Thyroid gland (tissue), 4 donors: ENCODE results near the gene KCNIP4. TPM values are rescaled to one million over a fixed set of nuclear protein-coding genes. Genes with fewer than 3 reads are reported as not detected.

ENCODE experiments used
- DNase-seq, 2 donors: peaks; one replicate each; pipeline ENCODE4 v3.0.0-alpha.2; 2019
- H3K27ac ChIP-seq, 3 donors: fragments of 200-600 bp; sonication (generic); 1 replicate in 2 of 3; 2 replicates in 1 of 3; pipeline ENCODE4 v1.5.1; 2016 to 2019; ENCODE audit warnings: mild to moderate bottlenecking in 1 of 3, moderate library complexity in 1 of 3
- H3K27me3 ChIP-seq: fragments of 200-600 bp; sonication (generic); one replicate; pipeline ENCODE4 v1.5.1; 2019
- H3K36me3 ChIP-seq, 2 donors: fragments of 200-600 bp; sonication (generic); one replicate each; pipeline ENCODE4 v1.5.1; 2016 to 2019
- H3K4me1 ChIP-seq, 2 donors: fragments of 200-600 bp; sonication (generic); one replicate each; pipeline ENCODE4 v1.5.1; 2017 to 2019
- H3K4me3 ChIP-seq, 3 donors: fragments of 200-600 bp; sonication (generic); replicated peaks in 1 of 3; 1 replicate in 2 of 3; 2 replicates in 1 of 3; pipeline ENCODE4 v1.5.1; 2016; ENCODE audit warnings: mild to moderate bottlenecking in 1 of 3
- H3K9me3 ChIP-seq: fragments of 200-600 bp; sonication (generic); one replicate; pipeline ENCODE4 v1.5.1; 2017
- POLR2A ChIP-seq, 2 donors: fragments of 450-650 bp; IDR thresholded peaks; one replicate each; pipeline ENCODE4 v1.6.1; 2017; ENCODE audit warnings: antibody characterized with exemption in 2 of 2, mild to moderate bottlenecking in 2 of 2, moderate library complexity in 1 of 2
- WGBS, 2 donors: methylation state at CpG; one replicate each; pipeline ENCODE4 v1.1.5; 2017; 5-methylcytosine and 5-hydroxymethylcytosine counted together
- intact Hi-C: fragments of 100-400 bp; cut with DNase I; formaldehyde crosslinking; loops from one replicate; pipeline ENCODE4 v1.15.1; 2023
- total RNA-seq, 4 donors: library from RNA; depleted of rRNA; stranded (reverse); fragments of >200 nt; gene quantifications; one replicate each; pipeline ENCODE4 v1.2.3, GENCODE V29; 2016
- TF ChIP-seq, protein P1 (sequence below), 6 experiments: fragments of 200-600 bp in 3 of 6; fragments of 450-650 bp in 3 of 6; sonication (generic) in 3 of 6; IDR thresholded peaks; one replicate each; pipeline ENCODE4 v1.5.1; 2016 to 2019; ENCODE audit warnings: antibody characterized with exemption in 6 of 6, mild to moderate bottlenecking in 2 of 6, inconsistent platforms in 1 of 6, moderate library complexity in 1 of 6

Gene KCNIP4
- total RNA-seq, 4 donors from 2014 or later = 2.0 to 6.6 (median 4.4) TPM

- H3K4me1 ChIP-seq = no peaks in the 10 kb centered on the region
- H3K36me3 ChIP-seq = no peaks in the 10 kb centered on the region
- no peak overlapping the region for H3K4me3 ChIP-seq
- TF ChIP-seq POLR2A (IDR thresholded peaks at IDR 0.05) = no peak
- TF ChIP-seq, protein P1, sequence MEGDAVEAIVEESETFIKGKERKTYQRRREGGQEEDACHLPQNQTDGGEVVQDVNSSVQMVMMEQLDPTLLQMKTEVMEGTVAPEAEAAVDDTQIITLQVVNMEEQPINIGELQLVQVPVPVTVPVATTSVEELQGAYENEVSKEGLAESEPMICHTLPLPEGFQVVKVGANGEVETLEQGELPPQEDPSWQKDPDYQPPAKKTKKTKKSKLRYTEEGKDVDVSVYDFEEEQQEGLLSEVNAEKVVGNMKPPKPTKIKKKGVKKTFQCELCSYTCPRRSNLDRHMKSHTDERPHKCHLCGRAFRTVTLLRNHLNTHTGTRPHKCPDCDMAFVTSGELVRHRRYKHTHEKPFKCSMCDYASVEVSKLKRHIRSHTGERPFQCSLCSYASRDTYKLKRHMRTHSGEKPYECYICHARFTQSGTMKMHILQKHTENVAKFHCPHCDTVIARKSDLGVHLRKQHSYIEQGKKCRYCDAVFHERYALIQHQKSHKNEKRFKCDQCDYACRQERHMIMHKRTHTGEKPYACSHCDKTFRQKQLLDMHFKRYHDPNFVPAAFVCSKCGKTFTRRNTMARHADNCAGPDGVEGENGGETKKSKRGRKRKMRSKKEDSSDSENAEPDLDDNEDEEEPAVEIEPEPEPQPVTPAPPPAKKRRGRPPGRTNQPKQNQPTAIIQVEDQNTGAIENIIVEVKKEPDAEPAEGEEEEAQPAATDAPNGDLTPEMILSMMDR (IDR thresholded peaks at IDR 0.05) = no peak
- intact Hi-C loops = no loop called here
- H3K27me3 ChIP-seq = no peaks in the 10 kb centered on the region
- no peak for DNase-seq
- no peaks in the 10 kb centered on the region for H3K9me3 ChIP-seq
- WGBS, 2 donors = 92 to 93% methylated on average over 3 of the region's 3 CpGs
- H3K27ac ChIP-seq = no peak overlapping the region
Measured at GRCh38 chr4:21327976-21328700, 620.4 kb downstream of the KCNIP4 start.

DNA sequence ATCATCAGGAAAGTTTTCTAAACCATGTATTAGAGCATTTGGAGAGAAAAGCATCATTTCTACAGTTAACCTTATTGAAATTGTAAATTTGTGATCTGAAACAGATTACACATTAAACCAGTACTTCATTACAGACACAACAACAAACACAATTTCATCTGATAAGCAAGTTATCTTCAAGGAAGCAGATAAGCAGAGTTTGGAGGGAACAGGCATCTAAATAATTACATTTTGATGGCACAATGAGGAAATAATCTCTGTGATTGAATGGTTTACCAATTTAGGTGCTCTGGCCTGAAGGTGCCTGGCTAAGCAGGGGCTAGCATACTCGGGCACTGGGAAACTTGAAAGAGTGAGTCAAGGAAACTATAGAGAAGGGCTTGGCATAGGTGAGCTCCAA lies 628.5 kb downstream of the KCNIP4 start:
- H3K4me3 ChIP-seq = no peak overlapping the region
- H3K36me3 ChIP-seq = no peaks in the 10 kb centered on the region
- no peak for DNase-seq
- TF ChIP-seq POLR2A (IDR thresholded peaks at IDR 0.05) = no peak
- TF ChIP-seq, protein P1 (IDR thresholded peaks at IDR 0.05) = no peak
- intact Hi-C loops = no loop called here
- no peaks in the 10 kb centered on the region for H3K27me3 ChIP-seq
- no peaks in the 10 kb centered on the region for H3K4me1 ChIP-seq
- H3K27ac ChIP-seq = no peak overlapping the region
- WGBS, 2 donors = 86 to 91% methylated on average over 1 of the region's 1 CpG
- no peaks in the 10 kb centered on the region for H3K9me3 ChIP-seq

GRCh38 chr4:21307709-21308108 lies 640.9 kb downstream of the KCNIP4 start:
- Histone ChIP-seq H3K27ac (peak overlapping the region; percentile 62 to 87 (median 82)), H3K4me3 (no peak overlapping the region), H3K9me3 (no peaks in the 10 kb centered on the region), H3K4me1 (peaks cover 18% of the 10 kb centered on the region in 2 donors), H3K27me3 (no peaks in the 10 kb centered on the region), H3K36me3 (no peaks in the 10 kb centered on the region)
- DNase-seq = peak; percentile 72 to 73
- intact Hi-C loops = no loop called here
- TF ChIP-seq, protein P1 (IDR thresholded peaks at IDR 0.05) = no peak
- peak in 1 of 2 donors; percentile 74 for TF ChIP-seq POLR2A (IDR thresholded peaks at IDR 0.05)
- 19 to 25% methylated on average over 3 of the region's 3 CpGs for WGBS, 2 donors

DNA sequence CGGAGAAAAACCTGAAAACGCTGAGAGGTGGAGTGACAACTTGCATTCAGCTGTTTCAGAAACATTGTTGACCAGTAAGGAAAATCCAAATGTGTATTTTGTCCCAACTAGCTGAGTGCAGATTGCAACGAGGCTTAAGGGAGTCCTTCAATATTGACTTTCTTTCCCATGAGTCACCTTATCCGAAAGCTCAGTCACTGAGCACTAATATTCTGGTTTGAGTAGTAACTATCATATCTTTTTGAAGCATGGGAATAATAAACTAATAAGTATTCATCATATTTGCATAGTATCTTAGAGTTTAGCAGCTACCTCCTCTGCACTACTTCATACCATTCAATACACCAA lies 644.1 kb downstream of the KCNIP4 start:
- DNase-seq = no peak
- WGBS, 2 donors = 1 to 8% methylated on average over 4 of the region's 4 CpGs
- Histone ChIP-seq H3K27me3 (no peaks in the 10 kb centered on the region), H3K27ac (peak overlapping the region; percentile 49 to 73 (median 64)), H3K9me3 (no peaks in the 10 kb centered on the region), H3K36me3 (no peaks in the 10 kb centered on the region), H3K4me1 (peaks cover 18 to 27% of the 10 kb centered on the region in 2 donors), H3K4me3 (peak overlapping the region in 2 of 3 donors; percentile 28 to 30)
- TF ChIP-seq POLR2A (IDR thresholded peaks at IDR 0.05) = peak in 1 of 2 donors; percentile 5
- TF ChIP-seq, protein P1 (IDR thresholded peaks at IDR 0.05) = no peak
- intact Hi-C loops = no loop called here

GRCh38 chr4:21290562-21290961 lies 658.0 kb downstream of the KCNIP4 start:
- no peaks in the 10 kb centered on the region for H3K9me3 ChIP-seq
- H3K4me3 ChIP-seq = no peak overlapping the region
- H3K4me1 ChIP-seq = no peaks in the 10 kb centered on the region
- no peak overlapping the region for H3K27ac ChIP-seq
- DNase-seq = no peak
- no peaks in the 10 kb centered on the region for H3K36me3 ChIP-seq
- H3K27me3 ChIP-seq = no peaks in the 10 kb centered on the region
- TF ChIP-seq POLR2A (IDR thresholded peaks at IDR 0.05) = no peak
- TF ChIP-seq, protein P1 (IDR thresholded peaks at IDR 0.05) = no peak
- intact Hi-C loops = no loop called here
- WGBS, 2 donors = 48 to 75% methylated on average over 2 of the region's 2 CpGs
